ENCODE data around the gene GARIN5B. TPM values are rescaled to one million over a fixed set of nuclear protein-coding genes. Genes with fewer than 3 reads are reported as not detected.

GARIN5B gene
- total RNA-seq, 1 donor from 2014 or later, result not detected

GRCh38 chr19:55400281-55401087 is 37.4 kb upstream of the GARIN5B start:
- H3K36me3 Mint-ChIP-seq (ENCODE audit: low read depth), result peaks cover 27% of the 10 kb centered on the region
- DNase-seq (ENCODE audit: low spot score), result no peak
- TF ChIP-seq CTCF (IDR thresholded peaks at IDR 0.05), result no peak
- no peak overlapping the region for H3K4me3 Mint-ChIP-seq (ENCODE audit: unreplicated experiment)
- no peak overlapping the region for H3K27ac Mint-ChIP-seq (ENCODE audit: unreplicated experiment)
- H3K9me3 Mint-ChIP-seq (ENCODE audit: low read depth), result no peaks in the 10 kb centered on the region
- H3K27me3 Mint-ChIP-seq (ENCODE audit: low read depth), result no peaks in the 10 kb centered on the region
- peaks cover 9% of the 10 kb centered on the region for H3K4me1 Mint-ChIP-seq (ENCODE audit: low read depth)

DNA sequence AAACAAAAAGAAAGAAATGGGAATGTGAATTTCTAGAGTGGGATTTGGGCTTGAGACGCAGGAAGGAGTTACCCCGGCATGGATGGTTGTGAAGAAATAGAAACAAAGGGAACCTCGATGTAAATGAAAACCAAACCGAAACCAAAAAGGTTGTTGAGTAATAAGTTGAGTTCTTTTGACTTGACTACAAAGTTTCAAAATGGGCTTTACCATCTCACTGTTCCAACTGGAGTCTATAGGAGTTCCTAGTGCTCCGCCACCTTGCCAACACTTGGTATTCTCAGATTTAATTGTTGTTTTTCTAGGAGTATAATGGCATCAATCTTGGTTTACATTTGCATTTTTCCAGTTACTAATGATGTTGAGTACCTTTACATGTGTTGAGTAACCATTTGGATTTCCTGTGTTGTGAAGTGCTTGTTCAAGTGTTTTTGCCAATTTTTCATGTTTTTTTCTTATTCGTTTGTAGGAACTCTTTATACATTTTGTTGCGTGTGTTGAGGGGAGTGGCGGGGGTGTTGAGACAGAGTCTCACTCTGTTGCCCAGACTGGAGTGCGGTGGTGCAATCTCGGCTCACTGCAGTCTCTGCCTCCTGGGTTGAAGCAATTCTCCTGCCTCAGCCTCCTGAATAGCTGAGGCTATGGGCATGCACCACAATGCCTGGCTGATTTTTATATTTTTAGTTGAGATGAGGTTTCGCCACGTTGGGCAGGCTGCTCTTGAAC is 35.3 kb upstream of the GARIN5B start:
- Mint-ChIP-seq H3K4me3 (ENCODE audit: unreplicated experiment) (no peak overlapping the region), H3K27me3 (ENCODE audit: low read depth) (no peaks in the 10 kb centered on the region), H3K4me1 (ENCODE audit: low read depth) (peaks cover 3% of the 10 kb centered on the region), H3K27ac (ENCODE audit: unreplicated experiment) (no peak overlapping the region), H3K36me3 (ENCODE audit: low read depth) (peaks cover 21% of the 10 kb centered on the region), H3K9me3 (ENCODE audit: low read depth) (no peaks in the 10 kb centered on the region)
- TF ChIP-seq CTCF (IDR thresholded peaks at IDR 0.05), result no peak
- DNase-seq (ENCODE audit: low spot score), result no peak

DNA sequence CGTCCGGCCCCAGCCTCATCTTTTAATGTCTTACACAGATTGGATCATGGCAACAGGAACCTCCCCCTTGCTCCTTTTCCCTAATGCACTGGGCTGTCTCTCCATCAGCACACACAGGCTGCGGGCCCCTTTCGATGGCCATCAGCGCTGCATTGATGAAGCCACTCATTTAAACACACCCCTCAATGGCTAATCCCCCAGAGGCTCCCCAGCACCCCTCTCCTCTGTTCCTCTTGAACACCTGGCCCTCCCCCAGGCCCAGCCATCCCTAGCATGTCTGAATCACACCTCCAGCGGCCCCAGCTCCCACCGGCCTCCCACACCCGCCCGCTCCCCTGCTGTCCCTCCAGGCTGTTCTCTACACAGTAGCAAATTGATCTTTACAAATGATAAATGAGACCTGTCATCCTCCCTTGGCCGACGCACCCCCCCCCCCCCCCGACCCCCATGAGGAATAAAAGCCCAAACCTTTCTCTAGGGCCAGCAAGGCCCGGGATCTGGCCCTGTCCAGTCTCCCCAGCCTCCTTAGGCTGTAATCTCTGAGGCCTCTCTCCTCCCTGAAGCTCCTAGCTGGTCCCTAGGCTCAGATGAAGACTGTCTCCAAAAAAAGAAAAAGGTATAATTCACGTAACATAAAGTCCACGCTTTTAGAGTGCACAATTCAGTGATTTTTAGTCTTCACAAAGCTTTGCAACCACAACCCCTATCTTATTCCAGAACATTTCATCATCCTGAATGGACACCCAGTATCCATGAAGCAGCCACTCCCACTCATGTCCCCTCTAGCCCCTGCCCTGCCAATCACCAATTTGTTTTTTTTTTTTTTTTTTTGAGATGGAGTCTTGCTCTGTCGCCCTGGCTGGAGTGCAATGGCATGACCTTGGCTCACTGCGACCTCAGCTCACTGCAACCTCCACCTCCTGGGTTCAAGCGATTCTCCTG is 30.0 kb upstream of the GARIN5B start:
- no peak overlapping the region for H3K4me3 Mint-ChIP-seq (ENCODE audit: unreplicated experiment)
- no peak for TF ChIP-seq CTCF (IDR thresholded peaks at IDR 0.05)
- DNase-seq (ENCODE audit: low spot score), result no peak

DNA sequence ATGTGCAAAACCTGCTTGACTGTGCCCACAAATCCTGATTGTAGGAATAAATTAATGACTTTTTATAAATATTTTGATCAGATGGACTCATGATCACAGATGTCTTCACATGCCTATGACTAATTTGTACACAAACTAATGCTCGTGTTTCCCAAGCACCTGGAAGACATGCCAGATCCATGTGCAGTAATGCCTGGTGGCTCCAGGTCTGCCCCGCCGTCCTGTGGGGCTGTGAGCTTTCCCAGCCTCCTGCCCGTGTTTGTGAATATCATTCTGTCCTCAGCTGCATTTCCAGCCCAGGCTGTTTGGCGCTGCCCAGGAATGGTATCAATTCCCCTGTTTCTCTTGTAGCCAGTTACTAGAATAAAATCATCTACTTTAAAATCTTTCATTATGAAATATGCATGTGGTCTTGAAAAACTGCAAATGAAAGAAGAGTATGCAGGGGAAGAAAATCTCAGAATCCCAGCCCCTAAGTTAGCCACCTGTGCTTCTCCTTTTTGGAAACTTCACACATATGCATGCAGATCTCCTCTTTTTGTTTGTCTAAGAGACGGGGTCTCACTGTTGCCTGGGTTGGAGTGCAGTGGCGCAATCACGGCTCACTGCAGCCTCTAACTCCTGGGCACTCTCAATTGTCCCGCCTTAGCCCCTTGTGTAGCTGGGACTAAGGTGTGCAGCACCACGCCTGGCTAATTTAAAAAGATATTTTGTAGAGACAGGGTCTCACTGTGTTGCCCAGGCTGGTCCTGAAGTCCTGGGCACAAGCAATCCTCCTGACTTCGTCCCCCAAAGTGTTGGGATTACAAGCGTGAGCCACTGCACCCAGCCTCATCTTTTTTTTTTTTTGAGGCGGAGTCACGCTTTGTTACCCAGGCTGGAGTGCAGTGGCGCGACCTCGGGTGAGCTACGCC is 28.9 kb upstream of the GARIN5B start:
- H3K27me3 Mint-ChIP-seq (ENCODE audit: low read depth), result no peaks in the 10 kb centered on the region
- no peaks in the 10 kb centered on the region for H3K9me3 Mint-ChIP-seq (ENCODE audit: low read depth)
- peaks cover 14% of the 10 kb centered on the region for H3K36me3 Mint-ChIP-seq (ENCODE audit: low read depth)
- no peak overlapping the region for H3K4me3 Mint-ChIP-seq (ENCODE audit: unreplicated experiment)
- no peak for TF ChIP-seq CTCF (IDR thresholded peaks at IDR 0.05)
- H3K27ac Mint-ChIP-seq (ENCODE audit: unreplicated experiment), result no peak overlapping the region
- peaks cover 46% of the 10 kb centered on the region for H3K4me1 Mint-ChIP-seq (ENCODE audit: low read depth)
- no peak for DNase-seq (ENCODE audit: low spot score)

More for the DNA sequence above, 30.0 kb upstream of the GARIN5B start:
- no peaks in the 10 kb centered on the region for H3K9me3 Mint-ChIP-seq (ENCODE audit: low read depth)
- peaks cover 36% of the 10 kb centered on the region for H3K4me1 Mint-ChIP-seq (ENCODE audit: low read depth)
- peak overlapping the region; percentile 49 for H3K27ac Mint-ChIP-seq (ENCODE audit: unreplicated experiment)
- H3K27me3 Mint-ChIP-seq (ENCODE audit: low read depth), result no peaks in the 10 kb centered on the region
- H3K36me3 Mint-ChIP-seq (ENCODE audit: low read depth), result peaks cover 5% of the 10 kb centered on the region

Data from chondrocyte (in vitro differentiated cells).